ENCODE results near the gene EEPD1.

EEPD1 gene

DNA sequence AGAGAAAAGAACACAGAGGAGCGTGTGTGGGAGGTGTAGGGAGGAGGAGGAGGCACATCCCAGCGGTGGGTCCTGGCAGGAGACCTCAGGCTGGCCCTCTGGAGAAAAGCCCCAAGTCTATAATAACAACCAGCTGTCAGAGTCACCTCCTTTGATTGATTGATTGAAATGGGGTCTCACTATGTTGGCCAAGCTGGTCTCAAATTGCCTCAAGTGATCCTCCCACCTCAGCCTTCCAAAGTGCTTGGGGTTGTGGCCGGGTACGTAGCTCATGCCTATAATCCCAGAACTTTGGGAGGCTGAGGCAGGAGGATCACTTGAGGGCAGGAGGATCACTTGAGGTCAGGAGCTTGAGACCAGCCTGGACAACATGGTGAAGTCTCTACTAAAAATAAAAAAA, 133.6 kb downstream of the EEPD1 start:
- peak overlapping the region; percentile 49 for H3K4me2 ChIP-seq (ENCODE audit: low read length)
- H3K27ac ChIP-seq (ENCODE audit: low read length) = no peak overlapping the region
- H4K20me1 ChIP-seq (ENCODE audit: insufficient read depth, low read length) = no peaks in the 10 kb centered on the region
- H3K4me1 ChIP-seq (ENCODE audit: low read length) = peaks cover 69% of the 10 kb centered on the region
- no peak overlapping the region for H3K9ac ChIP-seq (ENCODE audit: low read length)
- no peak overlapping the region for H3K4me3 ChIP-seq (ENCODE audit: low read length)
- H2AFZ ChIP-seq (ENCODE audit: low read depth, low read length) = no peak overlapping the region
- TF ChIP-seq, protein P1, sequence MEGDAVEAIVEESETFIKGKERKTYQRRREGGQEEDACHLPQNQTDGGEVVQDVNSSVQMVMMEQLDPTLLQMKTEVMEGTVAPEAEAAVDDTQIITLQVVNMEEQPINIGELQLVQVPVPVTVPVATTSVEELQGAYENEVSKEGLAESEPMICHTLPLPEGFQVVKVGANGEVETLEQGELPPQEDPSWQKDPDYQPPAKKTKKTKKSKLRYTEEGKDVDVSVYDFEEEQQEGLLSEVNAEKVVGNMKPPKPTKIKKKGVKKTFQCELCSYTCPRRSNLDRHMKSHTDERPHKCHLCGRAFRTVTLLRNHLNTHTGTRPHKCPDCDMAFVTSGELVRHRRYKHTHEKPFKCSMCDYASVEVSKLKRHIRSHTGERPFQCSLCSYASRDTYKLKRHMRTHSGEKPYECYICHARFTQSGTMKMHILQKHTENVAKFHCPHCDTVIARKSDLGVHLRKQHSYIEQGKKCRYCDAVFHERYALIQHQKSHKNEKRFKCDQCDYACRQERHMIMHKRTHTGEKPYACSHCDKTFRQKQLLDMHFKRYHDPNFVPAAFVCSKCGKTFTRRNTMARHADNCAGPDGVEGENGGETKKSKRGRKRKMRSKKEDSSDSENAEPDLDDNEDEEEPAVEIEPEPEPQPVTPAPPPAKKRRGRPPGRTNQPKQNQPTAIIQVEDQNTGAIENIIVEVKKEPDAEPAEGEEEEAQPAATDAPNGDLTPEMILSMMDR (IDR thresholded peaks at IDR 0.05; ENCODE audit: low read depth, low read length) = no peak
- H3K27me3 ChIP-seq (ENCODE audit: low read depth, low read length) = peaks cover 3% of the 10 kb centered on the region; the same call in 1 of the 2 replicates
- H3K79me2 ChIP-seq (ENCODE audit: low read length) = no peaks in the 10 kb centered on the region
- no peaks in the 10 kb centered on the region for H3K36me3 ChIP-seq (replicated peaks; ENCODE audit: low read depth, low read length)
- no peaks in the 10 kb centered on the region for H3K9me3 ChIP-seq (ENCODE audit: insufficient read depth, low read length)

DNA sequence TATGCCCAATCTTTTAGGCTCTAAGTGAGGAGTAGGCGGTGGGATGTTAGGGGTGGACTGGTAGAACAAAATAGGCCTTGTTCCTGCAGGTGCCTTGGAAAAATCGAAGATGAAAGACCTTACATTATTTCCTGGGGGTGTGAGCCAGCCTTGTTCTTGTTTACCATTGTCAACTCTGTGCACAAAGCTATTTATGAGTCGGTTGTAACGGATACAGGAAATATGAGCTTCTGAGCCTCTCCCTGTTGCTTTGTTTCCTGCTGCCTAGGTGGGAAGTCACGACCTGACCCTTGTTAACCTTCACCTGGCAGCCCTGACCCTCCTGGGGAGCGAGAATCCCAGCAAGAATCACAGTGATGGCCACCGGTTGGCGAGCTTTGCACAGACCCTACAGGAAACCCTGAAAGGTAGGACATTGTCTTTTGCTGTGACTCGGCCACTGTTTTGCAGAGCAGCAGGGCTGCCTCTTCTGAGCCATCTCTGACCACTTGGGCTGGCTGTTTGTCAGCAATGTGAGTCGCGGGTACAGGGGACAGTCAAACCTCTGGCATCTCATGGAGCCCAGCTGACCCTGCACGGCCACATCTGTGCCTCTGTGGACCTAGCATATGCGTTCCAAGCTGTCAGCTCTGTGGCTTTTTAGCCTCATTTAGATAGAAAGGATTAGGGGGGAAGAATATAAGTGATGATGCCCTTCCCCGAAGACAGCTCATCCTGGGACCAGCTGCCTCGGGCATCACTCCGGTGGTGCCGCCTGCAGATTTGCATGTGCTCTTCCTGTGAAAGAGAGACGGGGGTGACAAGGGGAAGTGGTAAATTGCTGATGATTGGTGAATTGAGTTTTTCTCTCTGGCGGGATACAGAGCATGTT, 134.6 kb downstream of the EEPD1 start:
- Histone ChIP-seq H3K9ac (ENCODE audit: low read length) (0 out of 2 replicates have a peak overlapping the region, but pooled peaks have one; percentile 4), H3K4me2 (ENCODE audit: low read length) (peak overlapping the region; percentile 76), H3K9me3 (ENCODE audit: insufficient read depth, low read length) (no peaks in the 10 kb centered on the region), H3K36me3 (replicated peaks; ENCODE audit: low read depth, low read length) (no peaks in the 10 kb centered on the region), H3K4me3 (ENCODE audit: low read length) (peak overlapping the region; percentile 57), H3K4me1 (ENCODE audit: low read length) (peaks cover 67% of the 10 kb centered on the region), H3K27me3 (ENCODE audit: low read depth, low read length) (peaks cover 3% of the 10 kb centered on the region; the same call in 1 of the 2 replicates), H4K20me1 (ENCODE audit: insufficient read depth, low read length) (no peaks in the 10 kb centered on the region), H3K79me2 (ENCODE audit: low read length) (no peaks in the 10 kb centered on the region), H2AFZ (ENCODE audit: low read depth, low read length) (no peak overlapping the region), H3K27ac (ENCODE audit: low read length) (peak overlapping the region; percentile 2; the same call in 1 of the 2 replicates)
- TF ChIP-seq, protein P1 (IDR thresholded peaks at IDR 0.05; ENCODE audit: low read depth, low read length) = no peak
- no peak for TF ChIP-seq EZH2phosphoT487 (IDR thresholded peaks at IDR 0.05; ENCODE audit: low read depth)

DNA sequence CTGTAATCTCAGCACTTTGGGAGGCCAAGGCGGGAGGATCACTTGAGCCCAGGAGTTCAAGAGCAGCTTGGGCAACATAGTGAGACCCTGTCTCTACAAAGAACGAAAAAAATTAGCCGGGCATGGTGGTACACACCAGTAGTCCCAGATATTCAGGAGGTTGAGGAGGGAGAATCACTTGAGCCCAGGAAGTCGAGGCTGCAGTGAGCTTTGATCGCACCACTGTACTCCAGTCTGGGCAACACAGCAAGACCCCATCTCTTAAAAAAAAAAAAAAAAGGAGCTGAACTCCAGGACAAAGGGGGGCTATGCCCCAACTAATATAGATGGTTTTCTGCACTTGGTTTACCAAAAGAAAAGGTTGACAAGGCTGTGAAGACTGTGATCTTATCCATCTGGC, 135.4 kb downstream of the EEPD1 start:
- H3K4me3 ChIP-seq (ENCODE audit: low read length) = 0 out of 2 replicates have a peak overlapping the region, but pooled peaks have one; percentile 57
- H3K27me3 ChIP-seq (ENCODE audit: low read depth, low read length) = peaks cover 3% of the 10 kb centered on the region; the same call in 1 of the 2 replicates
- no peaks in the 10 kb centered on the region for H3K36me3 ChIP-seq (replicated peaks; ENCODE audit: low read depth, low read length)
- H3K9ac ChIP-seq (ENCODE audit: low read length) = no peak overlapping the region
- no peaks in the 10 kb centered on the region for H3K79me2 ChIP-seq (ENCODE audit: low read length)
- peak overlapping the region; percentile 2; the same call in 1 of the 2 replicates for H3K27ac ChIP-seq (ENCODE audit: low read length)
- peak overlapping the region; percentile 76 for H3K4me2 ChIP-seq (ENCODE audit: low read length)
- peaks cover 58% of the 10 kb centered on the region for H3K4me1 ChIP-seq (ENCODE audit: low read length)
- H3K9me3 ChIP-seq (ENCODE audit: insufficient read depth, low read length) = no peaks in the 10 kb centered on the region
- H2AFZ ChIP-seq (ENCODE audit: low read depth, low read length) = no peak overlapping the region
- TF ChIP-seq, protein P1 (IDR thresholded peaks at IDR 0.05; ENCODE audit: low read depth, low read length) = no peak
- TF ChIP-seq EZH2phosphoT487 (IDR thresholded peaks at IDR 0.05; ENCODE audit: low read depth) = no peak
- no peaks in the 10 kb centered on the region for H4K20me1 ChIP-seq (ENCODE audit: insufficient read depth, low read length)

DNA sequence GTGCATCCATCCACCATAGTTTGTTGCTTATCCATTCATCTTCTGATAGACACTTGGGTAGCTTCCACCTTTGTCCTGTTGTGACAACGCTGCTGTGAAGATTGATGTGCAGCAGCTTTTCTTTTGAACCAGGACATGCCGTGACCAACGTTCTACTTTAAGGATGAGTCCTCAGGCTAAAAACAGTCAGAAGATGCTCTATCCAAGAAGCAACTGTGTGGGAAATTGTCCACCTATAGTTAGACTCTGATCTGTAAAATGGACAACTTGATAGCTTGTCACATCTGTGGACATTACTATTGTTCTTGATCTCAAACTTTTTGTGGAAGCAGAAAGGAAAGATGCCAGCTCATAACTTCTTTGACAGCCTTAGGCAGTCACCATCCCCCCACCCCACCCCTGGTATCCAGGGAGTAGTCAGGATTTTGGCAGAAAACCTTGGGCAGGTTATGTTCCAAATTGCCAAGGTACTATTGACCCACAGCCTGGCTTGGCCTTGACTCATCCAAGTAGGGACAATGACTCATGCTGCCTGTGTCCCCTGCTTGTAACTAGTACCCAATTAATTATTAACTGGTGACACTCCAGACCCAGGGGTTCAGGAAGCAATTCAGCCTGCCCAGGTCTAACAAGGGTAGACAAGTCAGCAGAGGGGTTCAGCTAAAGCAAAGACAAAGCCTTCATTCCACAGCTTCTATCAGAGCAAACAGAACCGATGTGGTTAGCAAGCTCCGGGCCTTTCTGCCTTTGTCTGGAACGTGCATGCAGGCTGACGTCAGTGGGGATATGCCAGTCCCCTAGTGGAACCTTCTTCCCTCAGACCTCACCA, 137.0 kb downstream of the EEPD1 start:
- Histone ChIP-seq H3K4me1 (ENCODE audit: low read length) (peaks cover 48% of the 10 kb centered on the region), H3K27me3 (ENCODE audit: low read depth, low read length) (peaks cover 3% of the 10 kb centered on the region; the same call in 1 of the 2 replicates), H3K27ac (ENCODE audit: low read length) (no peak overlapping the region), H3K9ac (ENCODE audit: low read length) (no peak overlapping the region), H3K36me3 (replicated peaks; ENCODE audit: low read depth, low read length) (no peaks in the 10 kb centered on the region), H3K4me2 (ENCODE audit: low read length) (peak overlapping the region; percentile 48), H3K9me3 (ENCODE audit: insufficient read depth, low read length) (no peaks in the 10 kb centered on the region), H3K4me3 (ENCODE audit: low read length) (peak overlapping the region; percentile 7; the same call in 1 of the 2 replicates), H3K79me2 (ENCODE audit: low read length) (no peaks in the 10 kb centered on the region), H4K20me1 (ENCODE audit: insufficient read depth, low read length) (no peaks in the 10 kb centered on the region), H2AFZ (ENCODE audit: low read depth, low read length) (no peak overlapping the region)
- no peak for TF ChIP-seq EZH2phosphoT487 (IDR thresholded peaks at IDR 0.05; ENCODE audit: low read depth)
- TF ChIP-seq, protein P1 (IDR thresholded peaks at IDR 0.05; ENCODE audit: low read depth, low read length) = no peak

Data from OCI-LY3 (cell line).